Measurements from ENCODE around the gene CAPN8.

DNA sequence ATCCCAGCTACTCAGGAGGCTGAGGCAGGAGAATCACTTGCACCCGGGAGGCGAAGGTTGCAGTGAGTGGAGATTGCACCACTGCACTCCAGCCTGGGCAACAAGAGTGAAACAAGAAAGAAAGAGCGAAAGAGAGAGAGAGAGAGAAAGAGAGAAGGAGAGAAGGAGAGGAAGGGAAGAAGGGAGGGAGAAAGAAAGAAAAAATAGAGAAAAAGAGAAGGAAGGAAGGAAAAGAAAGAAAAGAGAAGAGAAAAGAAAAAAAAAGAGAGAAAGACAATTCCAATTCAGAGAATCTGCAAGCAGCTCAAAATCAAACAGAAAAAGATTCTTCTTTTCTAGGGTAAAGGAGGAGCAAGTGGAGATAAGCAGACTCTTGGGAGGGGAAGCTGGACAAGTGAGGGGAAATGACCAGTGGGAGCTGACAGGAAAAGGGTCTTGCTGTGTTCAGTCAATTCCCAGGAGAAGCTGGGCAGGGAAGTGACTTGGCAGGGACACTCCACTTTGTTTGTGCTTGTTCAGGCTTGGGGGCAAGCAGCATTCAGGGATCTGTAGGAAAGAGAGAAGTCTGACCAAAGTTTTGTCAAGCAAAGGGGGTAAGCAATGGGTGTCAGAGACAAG, 43.3 kb upstream of the CAPN8 start:
- no peak for TF ChIP-seq GATA2 (IDR thresholded peaks at IDR 0.05; ENCODE audit: low read depth, low read length)
- no peak for TF ChIP-seq GATA3 (IDR thresholded peaks at IDR 0.05; ENCODE audit: low read depth, low read length)
